Panc1 (cell line): ENCODE results near the gene SRGAP2B.
"Not testable (repeated sequence)": the region's sequence is repeated elsewhere in the genome, so short reads cannot be mapped to it uniquely, and the experiment has no call there.

Experiments used
- TCF7L2 ChIP-seq: IDR thresholded peaks from 2 replicates; pipeline ENCODE4 v1.6.1; 2011; ENCODE audit warnings: mild to moderate bottlenecking, low read depth, low read length, inconsistent platforms
- TF ChIP-seq, protein P1 (sequence below): fragments of 450-650 bp; IDR thresholded peaks from 2 replicates; pipeline ENCODE4 v1.5.1; 2017; ENCODE audit warnings: mild to moderate bottlenecking
- TF ChIP-seq, protein P2 (sequence below), 2 experiments: IDR thresholded peaks; 2 replicates each; pipeline ENCODE4 v1.6.1; 2011 to 2012; ENCODE audit warnings: low read depth in 2 of 2, control low read depth in 1 of 2, low read length in 1 of 2, mild to moderate bottlenecking in 1 of 2, moderate library complexity in 1 of 2; ENCODE audit not compliant: insufficient read depth in 1 of 2

DNA sequence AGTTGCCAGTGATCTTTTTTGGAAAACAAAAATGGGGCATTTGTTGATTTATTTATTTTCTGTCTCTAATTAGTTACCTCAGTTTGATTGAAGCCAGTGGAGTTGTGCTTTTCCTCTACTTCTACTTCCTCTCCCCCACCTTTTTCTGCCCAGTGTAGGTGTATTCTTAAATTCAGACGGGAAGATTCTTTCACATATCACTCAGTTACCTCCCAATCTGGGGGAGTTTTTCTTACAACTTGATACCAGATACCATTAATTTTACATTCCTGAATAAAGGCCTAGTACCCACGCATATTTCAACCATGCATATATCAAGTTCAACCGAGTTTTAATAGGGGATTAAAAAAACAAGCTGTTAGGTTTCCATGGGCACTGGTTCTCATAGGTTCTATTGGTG, 16.5 kb upstream of the SRGAP2B start:
- TF ChIP-seq, protein P1, sequence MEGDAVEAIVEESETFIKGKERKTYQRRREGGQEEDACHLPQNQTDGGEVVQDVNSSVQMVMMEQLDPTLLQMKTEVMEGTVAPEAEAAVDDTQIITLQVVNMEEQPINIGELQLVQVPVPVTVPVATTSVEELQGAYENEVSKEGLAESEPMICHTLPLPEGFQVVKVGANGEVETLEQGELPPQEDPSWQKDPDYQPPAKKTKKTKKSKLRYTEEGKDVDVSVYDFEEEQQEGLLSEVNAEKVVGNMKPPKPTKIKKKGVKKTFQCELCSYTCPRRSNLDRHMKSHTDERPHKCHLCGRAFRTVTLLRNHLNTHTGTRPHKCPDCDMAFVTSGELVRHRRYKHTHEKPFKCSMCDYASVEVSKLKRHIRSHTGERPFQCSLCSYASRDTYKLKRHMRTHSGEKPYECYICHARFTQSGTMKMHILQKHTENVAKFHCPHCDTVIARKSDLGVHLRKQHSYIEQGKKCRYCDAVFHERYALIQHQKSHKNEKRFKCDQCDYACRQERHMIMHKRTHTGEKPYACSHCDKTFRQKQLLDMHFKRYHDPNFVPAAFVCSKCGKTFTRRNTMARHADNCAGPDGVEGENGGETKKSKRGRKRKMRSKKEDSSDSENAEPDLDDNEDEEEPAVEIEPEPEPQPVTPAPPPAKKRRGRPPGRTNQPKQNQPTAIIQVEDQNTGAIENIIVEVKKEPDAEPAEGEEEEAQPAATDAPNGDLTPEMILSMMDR: not testable (repeated sequence)
- TF ChIP-seq, protein P2, sequence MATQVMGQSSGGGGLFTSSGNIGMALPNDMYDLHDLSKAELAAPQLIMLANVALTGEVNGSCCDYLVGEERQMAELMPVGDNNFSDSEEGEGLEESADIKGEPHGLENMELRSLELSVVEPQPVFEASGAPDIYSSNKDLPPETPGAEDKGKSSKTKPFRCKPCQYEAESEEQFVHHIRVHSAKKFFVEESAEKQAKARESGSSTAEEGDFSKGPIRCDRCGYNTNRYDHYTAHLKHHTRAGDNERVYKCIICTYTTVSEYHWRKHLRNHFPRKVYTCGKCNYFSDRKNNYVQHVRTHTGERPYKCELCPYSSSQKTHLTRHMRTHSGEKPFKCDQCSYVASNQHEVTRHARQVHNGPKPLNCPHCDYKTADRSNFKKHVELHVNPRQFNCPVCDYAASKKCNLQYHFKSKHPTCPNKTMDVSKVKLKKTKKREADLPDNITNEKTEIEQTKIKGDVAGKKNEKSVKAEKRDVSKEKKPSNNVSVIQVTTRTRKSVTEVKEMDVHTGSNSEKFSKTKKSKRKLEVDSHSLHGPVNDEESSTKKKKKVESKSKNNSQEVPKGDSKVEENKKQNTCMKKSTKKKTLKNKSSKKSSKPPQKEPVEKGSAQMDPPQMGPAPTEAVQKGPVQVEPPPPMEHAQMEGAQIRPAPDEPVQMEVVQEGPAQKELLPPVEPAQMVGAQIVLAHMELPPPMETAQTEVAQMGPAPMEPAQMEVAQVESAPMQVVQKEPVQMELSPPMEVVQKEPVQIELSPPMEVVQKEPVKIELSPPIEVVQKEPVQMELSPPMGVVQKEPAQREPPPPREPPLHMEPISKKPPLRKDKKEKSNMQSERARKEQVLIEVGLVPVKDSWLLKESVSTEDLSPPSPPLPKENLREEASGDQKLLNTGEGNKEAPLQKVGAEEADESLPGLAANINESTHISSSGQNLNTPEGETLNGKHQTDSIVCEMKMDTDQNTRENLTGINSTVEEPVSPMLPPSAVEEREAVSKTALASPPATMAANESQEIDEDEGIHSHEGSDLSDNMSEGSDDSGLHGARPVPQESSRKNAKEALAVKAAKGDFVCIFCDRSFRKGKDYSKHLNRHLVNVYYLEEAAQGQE (IDR thresholded peaks at IDR 0.05; ENCODE audit: insufficient read depth in 1 of 2, low read depth in 2 of 2, low read length in 1 of 2): not testable (repeated sequence)
- TF ChIP-seq TCF7L2: not testable (repeated sequence)
